DMS114 treated with DMSO at 0.1 percent for 48 hours (cell line): ENCODE data around the gene BSPRY.

Experiments used
- DNase-seq: peaks from one replicate; lab custom pipeline; 2025; ENCODE audit not compliant: unreplicated experiment; lab: John Stamatoyannopoulos, UW

BSPRY gene

DNA sequence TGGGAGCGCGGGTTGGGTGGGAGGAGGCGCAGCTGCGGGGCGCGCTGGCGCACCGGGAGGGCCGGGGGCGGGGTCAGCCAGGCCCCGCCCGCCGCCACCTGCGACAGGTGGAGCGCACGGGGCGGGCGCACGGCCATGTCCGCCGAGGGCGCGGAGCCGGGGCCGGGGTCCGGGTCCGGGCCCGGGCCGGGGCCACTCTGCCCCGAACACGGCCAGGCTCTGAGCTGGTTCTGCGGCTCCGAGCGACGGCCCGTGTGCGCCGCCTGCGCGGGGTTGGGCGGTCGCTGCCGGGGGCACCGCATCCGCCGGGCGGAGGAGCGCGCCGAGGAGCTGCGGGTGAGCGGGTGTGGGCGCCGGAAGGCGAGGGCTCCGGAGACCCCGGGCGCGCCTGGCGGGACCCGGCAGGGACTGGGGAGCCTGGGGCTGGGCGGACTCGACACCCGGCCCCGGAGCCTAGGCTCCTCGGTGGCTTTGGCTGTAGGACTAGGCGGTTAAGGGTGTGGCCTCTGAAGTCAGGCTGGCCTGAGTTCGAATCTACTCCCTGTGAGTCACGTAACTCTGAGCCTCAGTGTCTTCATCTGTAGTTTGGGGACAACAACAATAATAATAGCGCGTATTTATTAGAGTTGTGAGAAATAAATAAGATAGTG, at the start of gene BSPRY:
Gene BSPRY (plus strand): TSS at position 97 of the 650 bp plus-strand sequence. CDS start 39 bp downstream, at position 136.
- DNase-seq: no peak

DNA sequence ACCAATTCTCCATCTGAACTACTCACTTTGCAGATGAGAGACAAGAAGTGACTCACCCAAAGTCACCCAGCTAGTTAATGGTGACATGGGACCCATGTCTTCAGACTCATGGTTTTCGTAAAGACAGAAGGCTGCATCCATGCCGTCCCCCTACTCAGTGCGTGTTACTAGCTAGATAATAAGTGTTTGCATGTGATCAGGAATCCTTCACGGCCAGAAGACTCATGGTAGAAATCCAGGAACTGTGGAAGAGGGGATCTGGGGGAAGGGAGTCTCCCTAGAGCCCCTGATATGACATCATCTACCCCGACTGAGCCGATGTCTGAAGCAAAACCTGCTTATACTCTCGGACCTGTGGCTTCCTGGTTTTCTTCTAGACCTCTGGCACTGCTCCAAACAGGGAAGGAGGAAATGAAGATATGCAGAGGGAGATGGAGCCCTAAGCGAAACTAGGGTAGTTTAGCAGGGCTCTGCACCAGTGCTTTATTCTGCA, 49.5 kb upstream of the BSPRY start:
- DNase-seq: no peak

DNA sequence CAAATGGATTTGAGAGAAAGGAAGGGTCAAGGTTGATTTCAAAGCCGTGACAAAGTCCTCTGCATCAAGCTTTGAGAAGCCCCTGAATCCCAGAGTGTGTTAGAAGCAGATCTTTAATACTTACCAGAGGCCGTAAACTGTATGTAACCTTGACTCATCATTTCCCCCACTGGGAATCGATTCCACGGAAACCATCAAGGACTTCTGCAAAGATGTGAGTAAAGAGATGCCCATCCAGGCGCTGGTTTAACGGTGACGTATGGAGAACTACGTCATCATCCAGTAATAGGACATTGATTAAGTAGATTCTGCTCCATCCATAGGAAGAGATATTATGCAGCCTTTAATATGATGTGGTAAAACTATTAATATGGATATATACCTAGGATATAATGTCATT, 47.8 kb upstream of the BSPRY start:
- no peak for DNase-seq

DNA sequence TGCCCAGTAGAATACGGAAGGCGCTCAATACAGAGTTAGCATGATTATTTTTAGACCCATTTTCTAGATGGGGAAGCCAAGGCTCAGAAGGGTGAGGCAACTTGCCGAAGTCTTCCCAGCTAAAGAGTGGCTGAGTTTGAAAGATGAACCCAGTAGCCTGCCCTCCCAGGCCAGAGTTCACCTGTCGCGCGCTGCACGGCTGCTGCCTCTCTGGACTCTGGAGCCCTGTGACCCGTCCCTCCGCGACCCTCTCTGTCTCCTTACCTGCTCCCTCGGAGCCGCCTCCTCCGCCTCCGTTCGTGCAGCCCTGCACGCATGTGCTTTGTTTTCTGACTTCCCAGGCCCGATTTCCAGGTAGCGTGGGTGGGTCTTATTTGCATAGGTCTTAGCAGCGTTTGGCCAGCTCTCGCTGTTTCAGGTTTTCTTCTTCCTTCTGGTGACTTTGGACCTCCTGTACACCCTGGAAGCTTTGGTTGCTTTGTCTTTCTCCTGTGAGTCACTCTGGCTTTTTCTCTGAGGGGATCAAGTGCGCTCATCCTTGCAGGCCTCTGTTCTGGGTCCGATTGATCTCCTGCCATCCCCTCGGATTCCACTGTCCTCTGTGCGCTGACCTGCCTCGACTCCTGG, 46.4 kb upstream of the BSPRY start, which contains the start of gene RNF183:
Gene RNF183 (minus strand): TSS at position 585 of the 627 bp plus-strand sequence. CDS start 5,192 bp downstream, outside the sequence.
- no peak for DNase-seq

DNA sequence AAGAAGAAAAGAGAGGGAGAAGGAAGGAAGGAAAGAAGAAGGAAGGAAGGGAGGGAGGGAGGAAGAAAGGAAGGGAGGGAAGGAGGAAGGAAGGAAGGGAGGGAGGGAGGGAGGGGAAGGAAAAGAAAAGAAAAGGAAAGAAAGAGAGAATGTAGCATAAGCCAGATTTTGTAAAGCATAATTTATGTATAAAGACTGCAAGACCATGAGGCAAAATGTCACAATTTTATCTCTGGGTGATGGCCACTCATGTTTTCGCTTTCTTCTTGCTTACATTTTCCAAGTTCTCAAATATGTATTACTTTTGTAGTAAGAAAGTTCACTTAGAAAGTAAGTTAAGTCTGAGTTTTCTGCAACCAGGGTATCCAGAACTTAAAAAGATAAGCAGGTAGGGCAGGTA, 42.8 kb upstream of the BSPRY start:
- DNase-seq: no peak

DNA sequence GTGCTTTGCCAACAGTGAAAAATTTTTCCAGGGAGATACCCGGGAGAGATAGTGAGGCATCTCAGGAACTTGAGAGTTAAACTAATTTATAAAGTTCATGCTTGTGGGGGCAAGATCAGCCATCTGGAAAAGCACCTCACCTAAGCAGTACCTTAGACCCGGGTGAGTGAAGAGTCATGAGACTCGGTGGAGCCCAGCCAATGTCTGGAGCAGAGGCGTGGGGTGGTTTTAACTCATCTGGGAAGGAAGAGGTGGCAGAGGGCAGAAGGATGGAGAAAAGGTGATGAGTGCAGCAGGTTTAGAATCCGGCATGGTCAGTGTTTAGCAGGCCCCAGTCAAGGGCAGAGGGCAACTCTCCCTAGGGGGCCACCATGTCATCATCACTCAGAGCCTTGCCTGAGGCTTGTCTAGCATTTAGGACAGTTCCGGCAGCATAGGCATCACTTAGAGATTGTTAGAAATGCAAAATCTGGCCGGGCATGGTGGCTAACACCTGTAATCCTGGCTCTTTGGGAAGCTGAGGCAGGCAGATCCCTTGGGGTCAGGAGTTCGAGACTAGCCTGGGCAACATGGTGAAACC, 41.9 kb upstream of the BSPRY start:
- no peak for DNase-seq

DNA sequence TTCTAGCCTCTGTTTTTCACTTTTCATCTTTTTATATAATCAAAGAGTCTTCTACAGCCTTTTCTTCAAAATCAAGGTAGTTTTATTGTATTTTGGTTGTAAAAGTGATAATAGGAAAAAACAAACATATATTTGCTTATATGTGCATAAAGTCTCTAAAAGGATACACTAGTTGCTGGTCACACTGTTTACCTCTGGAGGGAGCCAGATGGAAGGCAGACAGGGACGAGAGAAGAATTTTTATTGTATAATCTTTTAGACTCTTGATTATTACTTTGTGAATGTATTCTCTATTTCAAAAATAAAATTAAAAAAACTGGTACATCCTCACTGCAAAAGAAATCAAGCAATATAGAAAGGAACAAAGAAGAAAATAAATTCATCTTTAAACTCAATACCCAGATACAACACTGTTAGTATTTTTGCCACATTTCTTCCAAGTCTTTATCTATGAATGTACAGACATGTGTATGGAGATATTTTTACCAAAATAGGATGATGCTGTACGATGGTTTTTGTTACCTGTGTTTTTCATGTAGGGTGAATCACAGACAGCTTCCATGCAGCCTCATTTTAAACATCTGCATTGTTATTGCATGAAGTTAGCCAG, 40.0 kb upstream of the BSPRY start:
- peak; percentile 5 for DNase-seq

DNA sequence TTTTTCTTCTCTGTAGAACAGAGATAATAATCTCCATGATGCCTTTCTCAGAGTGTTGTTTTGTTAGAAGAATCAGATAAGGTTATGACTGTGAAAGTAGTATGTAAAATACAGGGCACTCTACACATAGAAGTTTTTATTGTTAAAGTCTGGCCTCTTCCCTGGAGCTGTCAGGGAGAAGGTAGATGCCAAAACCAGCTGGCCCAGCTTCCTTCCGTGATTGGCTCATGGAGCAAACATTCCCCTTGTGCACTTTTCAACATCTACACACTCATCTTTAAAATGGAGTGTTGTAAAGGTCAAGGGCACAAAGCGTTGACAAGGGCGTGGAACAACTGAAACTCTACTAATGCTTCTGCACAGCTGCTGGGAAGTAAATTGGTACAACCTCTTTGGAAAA, 38.8 kb upstream of the BSPRY start:
- no peak for DNase-seq

DNA sequence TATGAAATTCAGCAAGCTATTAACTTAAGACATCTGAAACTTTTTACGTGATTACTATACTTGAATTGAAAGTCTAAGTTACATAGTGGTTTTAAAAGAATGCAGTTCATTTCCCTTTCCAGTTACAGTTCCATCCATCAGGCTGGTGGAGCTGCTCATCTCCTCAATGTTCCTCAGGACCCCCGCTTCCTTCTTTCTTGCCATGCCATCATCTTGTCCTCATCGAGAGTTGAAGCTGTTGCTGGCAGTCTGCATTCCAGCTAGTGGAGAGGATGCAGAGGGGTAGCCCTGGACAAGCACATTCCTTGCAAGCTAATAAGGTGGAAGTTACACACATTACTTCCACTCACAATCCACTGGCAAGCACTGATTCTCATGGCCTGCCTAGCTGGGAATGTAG, 37.4 kb upstream of the BSPRY start:
- DNase-seq: no peak

DNA sequence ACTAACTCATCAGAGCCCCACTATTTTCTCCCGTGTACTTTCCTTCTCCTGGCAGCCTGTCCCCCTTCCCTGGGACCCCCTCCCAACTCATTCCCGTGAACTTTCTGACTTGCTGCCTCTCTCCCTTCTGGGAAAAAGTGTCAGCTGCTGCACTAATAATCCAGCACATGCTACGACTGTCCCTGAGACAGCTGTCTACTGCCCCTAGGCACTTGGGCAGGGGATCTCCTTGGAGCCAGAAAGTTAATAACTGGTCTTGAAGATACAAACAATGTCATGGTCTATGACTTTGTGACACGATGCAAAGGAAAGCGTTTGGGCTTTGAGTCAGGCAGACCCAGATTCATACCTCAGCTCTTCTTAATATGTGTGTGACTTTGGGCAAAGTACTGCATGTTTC, 36.1 kb upstream of the BSPRY start:
- DNase-seq: no peak

DNA sequence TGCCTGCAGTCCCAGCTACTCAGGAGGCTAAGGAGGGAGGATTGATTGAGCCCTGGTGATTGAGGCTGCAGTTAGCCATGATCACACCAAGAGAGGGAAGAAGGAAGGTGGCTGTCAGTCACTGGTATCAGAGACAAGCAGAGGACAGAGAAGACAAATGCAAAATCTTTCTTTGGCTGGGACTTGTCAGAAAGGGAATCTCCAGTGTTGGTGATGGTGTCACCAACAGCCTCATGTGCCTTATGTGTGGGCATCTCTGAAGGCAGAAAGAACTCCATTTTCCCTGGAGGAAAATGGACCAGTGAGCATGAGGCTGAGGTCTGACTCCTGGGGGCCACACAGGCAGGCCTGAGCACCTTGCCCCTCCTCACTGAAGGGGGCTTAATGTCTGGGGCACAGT, 34.1 kb upstream of the BSPRY start:
- no peak for DNase-seq

DNA sequence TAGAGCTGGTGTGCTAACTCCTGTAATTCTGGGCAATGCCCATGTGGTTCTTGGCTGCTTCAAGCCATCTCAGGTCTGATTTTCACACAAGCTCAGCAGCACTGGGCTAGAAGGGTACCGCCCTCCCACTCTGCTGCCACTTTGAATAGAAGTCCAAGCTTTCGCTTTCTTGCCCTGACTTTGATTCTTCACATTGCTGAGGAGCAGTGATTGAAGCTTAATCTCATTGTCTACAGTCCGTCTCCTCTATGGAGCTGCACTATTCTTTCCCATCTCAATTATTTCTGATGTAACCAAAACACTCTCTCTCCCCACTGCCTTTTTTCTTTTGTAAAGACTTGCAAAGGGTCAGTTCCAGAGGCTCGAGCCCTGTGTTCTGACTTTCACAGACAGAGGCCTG, 33.3 kb upstream of the BSPRY start:
- no peak for DNase-seq

DNA sequence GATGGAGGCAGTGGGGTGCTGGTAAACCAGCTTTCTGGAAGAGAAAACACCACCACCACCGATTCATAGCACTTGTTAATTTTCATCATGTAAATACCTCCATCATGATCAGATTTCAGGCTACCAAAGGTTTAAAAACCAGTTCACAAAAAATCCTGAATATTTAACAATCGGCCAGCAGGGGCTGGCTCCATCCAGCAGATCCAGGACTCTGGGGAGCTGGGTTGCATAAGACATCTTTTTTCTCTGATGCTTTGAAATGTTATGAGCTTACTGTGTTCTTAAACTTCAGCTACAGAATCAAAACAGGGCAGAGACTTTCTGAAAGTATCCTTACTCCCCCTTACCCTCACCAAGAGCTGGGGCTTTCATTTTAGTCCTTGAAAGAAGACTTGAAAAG, 31.6 kb upstream of the BSPRY start:
- DNase-seq: no peak

DNA sequence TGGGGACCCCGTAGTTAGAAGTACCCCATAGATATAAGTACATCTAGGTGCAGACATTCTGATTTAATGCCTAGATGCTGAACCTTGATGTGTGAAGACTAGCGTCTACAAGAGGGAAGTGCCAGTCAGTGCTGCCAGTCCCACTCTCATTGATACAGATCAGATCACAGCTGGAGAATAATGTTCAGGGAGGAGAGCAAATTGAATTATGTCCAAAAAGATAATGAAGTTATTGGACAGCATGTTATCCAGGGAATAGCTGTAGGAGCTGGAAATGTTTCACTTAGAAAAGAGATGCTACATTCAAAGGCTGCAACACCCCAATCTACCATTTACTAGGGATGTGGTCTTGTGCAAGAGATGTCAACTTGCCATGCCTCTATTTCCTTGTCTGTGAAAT, 30.3 kb upstream of the BSPRY start:
- no peak for DNase-seq

DNA sequence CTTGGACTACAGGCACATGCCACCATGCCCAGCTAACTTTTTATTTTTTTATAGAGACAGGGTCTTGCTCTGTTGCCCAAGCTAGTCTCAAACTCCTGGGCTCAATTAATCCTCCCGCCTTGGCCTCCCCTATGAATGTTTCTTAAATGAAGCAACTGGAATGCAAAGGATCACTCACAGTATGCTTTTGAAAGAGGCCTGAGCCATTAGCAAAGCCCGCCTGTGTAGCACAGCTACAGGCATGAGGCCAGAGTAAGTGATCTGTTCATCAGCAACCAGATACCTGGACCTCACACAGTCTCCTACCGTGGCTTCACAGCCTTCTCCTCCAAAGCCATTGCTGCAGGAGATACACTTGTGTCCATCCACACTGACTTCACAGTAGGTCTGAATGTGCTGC, 29.3 kb upstream of the BSPRY start:
- no peak for DNase-seq

DNA sequence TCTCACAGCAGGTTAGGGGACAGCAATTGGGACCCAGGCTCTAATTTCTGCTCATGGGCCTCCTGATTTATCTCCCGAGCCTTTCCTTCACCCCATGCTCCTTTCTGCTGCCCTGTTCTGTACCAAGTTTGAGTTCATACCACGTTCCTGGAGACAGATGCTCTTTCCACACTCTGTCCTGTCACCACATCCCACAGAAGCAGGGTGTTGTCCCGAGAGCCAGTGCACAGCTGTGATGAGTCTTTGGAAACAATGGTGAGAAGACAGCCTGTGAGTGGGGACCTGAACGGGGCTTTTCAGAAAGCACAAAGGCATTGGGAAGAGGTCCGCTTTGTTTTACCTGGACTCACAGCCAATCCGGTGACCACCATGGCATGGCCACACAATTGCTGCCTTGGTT, 26.7 kb upstream of the BSPRY start:
- no peak for DNase-seq

DNA sequence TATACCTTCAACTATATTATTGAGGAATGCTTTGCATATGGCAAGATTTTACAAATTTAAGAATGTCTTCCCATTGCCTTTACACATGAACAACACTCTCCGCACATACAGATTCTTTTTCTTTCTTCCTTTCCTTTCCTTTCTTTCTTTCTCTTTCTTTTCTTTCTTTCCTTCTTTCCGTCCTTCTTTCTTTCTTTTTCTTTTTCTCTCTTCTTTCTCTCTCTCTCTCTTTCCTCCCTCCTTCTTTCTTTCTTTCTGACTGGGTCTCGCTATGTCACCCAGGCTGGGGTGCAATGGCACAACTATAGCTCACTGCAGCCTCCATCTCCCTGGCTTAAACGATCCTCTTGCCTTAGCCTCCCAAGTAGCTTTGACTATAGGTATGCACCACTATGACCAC, 23.1 kb upstream of the BSPRY start:
- no peak for DNase-seq

DNA sequence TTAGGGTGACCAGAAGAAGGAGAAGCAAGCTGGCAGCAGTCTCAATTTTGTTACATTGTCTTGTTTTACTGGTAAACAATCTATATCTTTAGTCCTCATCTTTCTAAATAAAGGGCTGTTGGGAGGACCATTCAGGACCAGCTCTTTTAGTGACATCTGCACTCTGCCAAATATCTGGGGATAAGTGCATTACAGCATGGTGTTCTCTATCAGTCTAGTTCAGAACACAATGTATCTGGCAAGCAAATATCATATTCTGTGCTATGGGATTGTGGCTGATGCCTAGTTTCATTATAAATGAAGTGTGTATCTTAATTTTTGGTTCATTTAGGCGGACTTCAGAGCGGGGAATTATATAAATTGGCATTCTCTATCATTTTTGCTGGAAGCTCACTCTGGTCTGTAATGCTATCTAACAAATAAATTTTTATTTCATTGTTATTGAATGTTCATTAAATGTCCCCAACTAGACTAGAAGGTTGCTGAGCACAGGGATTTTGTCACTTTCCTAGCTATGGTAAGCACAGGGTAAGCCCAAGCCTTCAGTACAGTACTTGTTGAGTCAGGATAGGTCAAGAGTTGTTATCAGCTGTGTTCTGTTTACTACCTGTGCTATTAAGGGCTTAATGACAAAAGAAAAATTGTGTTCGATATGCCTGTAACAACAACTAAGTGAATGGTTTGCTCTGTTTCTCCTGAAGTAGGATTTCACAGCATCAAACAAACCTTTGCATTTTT, 21.1 kb upstream of the BSPRY start:
- DNase-seq: no peak

DNA sequence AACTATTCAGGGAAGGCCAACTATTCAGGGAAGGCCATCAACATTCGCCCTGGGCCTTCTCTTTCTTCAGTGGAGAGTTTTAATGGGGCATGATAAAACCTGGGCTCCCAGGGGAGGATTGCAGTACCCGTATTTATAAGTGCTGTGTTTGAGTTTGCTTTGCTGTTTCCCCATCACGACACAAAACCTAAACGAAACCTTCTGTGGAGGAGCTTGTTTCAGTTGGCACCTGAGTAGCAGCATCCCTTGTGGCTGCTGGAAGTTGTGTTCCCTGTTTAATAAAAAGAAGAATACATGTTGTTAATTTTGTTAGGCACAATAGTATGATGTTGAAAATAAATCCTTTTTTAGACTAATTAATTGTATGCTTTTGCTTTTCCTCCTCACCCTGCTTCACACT, 17.6 kb upstream of the BSPRY start:
- no peak for DNase-seq

DNA sequence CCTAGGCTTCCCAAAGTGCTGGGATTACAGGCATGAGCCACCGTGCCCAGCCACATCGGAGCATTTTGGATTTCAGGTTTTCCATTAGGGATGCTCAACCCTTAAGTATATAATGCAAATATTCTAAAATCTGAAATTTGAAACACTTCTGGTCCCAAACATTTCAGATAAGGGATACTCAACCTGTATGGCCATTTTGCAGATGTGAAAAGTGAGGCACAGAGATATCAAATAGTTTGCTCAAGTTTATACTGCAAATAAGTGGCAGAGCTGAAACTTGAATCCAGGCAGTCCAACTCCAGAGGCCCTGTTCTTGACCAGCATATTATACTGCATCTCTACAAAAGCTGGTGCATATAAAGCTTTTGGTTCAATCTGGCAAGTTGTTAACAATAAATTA, 11.6 kb upstream of the BSPRY start:
- DNase-seq: no peak

DNA sequence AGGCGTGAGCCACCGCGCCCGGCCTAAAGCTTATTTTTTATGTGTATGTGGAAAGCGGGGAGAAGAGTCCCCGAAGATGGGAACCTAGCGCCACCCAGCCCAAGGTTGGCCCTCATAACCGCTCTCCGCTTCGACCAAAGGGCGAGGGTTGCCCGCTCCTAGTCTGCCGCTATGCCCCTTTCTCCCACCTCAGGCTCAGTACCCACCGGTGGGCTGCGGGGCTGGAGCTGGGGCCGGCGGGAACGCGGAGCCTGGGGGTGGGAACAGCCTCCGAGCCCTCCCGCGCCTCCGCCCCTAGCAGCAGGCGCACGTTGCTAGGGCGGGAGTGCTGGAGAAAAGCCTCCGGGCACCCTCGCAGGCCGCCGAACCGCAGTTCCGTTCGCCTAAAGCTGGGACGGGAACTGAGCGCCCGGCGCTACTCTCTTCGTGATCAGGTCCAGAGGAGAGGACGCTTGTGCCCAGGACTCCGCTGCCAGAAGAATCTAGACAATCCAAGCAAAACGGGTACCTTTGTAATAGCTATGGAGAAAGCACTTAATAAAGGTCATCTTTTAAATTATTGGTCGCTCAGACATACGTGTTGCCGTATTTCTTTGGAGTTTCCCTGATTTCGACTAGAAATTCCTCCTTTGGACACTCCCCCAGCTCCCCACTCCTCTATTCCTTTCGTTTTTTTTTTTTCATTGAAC, 9.2 kb upstream of the BSPRY start, which contains the start of gene WDR31:
Gene WDR31 (minus strand): TSS at position 265 of the 689 bp plus-strand sequence. CDS start 8,253 bp downstream, outside the sequence.
- DNase-seq: peak; percentile 65
